Middle frontal gyrus (tissue), 1 donor: ENCODE measurements around the gene CD81.

Experiments
- DNase-seq: peaks from one replicate; pipeline ENCODE4 v3.0.0-alpha.2; 2015; ENCODE audit warnings: low spot score; ENCODE audit errors: extremely low spot score

The CD81 gene

GRCh38 chr11:2390091-2390724 lies 13.1 kb downstream of the CD81 start:
- DNase-seq, result no peak

GRCh38 chr11:2390725-2391151 lies 13.6 kb downstream of the CD81 start:
- no peak for DNase-seq

- no peak for DNase-seq
These were observed 14.3 kb downstream of the CD81 start for GRCh38 chr11:2391181-2391975.

GRCh38 chr11:2392241-2392959 lies 15.3 kb downstream of the CD81 start:
- DNase-seq, result no peak

GRCh38 chr11:2393111-2393868 lies 16.2 kb downstream of the CD81 start:
- no peak for DNase-seq

GRCh38 chr11:2393941-2394817 lies 17.1 kb downstream of the CD81 start:
- no peak for DNase-seq

GRCh38 chr11:2394818-2395105 lies 17.7 kb downstream of the CD81 start:
- DNase-seq, result no peak

- DNase-seq, result no peak
These were observed 18.2 kb downstream of the CD81 start for GRCh38 chr11:2395211-2395730.

- no peak for DNase-seq
These were observed 18.7 kb downstream of the CD81 start for GRCh38 chr11:2395856-2396255.

GRCh38 chr11:2396471-2396870 lies 19.4 kb downstream of the CD81 start:
- no peak for DNase-seq

GRCh38 chr11:2397005-2397404 lies 19.9 kb downstream of the CD81 start:
- no peak for DNase-seq

- DNase-seq, result no peak
These were observed 21.7 kb downstream of the CD81 start for GRCh38 chr11:2398664-2399355.

GRCh38 chr11:2399488-2400068 lies 22.5 kb downstream of the CD81 start:
- DNase-seq, result no peak

GRCh38 chr11:2400069-2400761 lies 23.1 kb downstream of the CD81 start, which contains the start of gene TSSC4:
TSSC4 (plus strand) TSS chr11:2400750; CDS start chr11:2402634, 1,884 bp downstream.
- peak; percentile 100 for DNase-seq

GRCh38 chr11:2400762-2401435 lies 23.8 kb downstream of the CD81 start:
- no peak for DNase-seq

- no peak for DNase-seq
These were observed 24.4 kb downstream of the CD81 start for GRCh38 chr11:2401436-2401984.

- DNase-seq, result no peak
These were observed 25.0 kb downstream of the CD81 start for GRCh38 chr11:2402106-2402505.
